VCaP (cell line): ENCODE data around the gene CCDC78.
"Not testable (repeated sequence)": the region's sequence is repeated elsewhere in the genome, so short reads cannot be mapped to it uniquely, and the experiment has no call there.

ENCODE experiments used
- H3K27ac ChIP-seq: fragments of 450-650 bp; 2 replicates; pipeline ENCODE4 v1.5.1; 2017
- TF ChIP-seq, protein P1 (sequence below): fragments of 450-650 bp; conservative IDR thresholded peaks from 2 replicates; pipeline ENCODE4 v1.5.1; 2017; ENCODE audit warnings: mild to moderate bottlenecking, moderate library complexity

Gene CCDC78

DNA sequence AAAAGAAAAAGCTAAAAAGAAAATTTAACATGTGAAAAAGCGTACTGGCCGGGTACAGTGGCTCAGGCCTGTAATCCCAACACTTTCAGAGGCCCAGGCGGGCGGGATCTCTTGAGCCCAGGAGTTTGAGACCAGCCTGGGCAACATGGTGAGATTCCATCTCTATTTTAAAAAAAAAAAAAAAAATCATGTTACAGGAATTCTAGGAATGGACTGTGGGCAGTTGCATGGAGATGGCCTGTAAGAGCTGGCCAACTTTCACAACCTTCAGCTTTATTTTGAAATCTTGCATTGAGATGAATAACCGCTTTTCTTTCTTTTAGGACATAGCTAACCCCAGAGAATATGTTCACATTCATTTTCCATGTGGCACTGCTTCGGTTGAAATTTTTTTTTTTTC, 22.8 kb upstream of the CCDC78 start:
- TF ChIP-seq, protein P1, sequence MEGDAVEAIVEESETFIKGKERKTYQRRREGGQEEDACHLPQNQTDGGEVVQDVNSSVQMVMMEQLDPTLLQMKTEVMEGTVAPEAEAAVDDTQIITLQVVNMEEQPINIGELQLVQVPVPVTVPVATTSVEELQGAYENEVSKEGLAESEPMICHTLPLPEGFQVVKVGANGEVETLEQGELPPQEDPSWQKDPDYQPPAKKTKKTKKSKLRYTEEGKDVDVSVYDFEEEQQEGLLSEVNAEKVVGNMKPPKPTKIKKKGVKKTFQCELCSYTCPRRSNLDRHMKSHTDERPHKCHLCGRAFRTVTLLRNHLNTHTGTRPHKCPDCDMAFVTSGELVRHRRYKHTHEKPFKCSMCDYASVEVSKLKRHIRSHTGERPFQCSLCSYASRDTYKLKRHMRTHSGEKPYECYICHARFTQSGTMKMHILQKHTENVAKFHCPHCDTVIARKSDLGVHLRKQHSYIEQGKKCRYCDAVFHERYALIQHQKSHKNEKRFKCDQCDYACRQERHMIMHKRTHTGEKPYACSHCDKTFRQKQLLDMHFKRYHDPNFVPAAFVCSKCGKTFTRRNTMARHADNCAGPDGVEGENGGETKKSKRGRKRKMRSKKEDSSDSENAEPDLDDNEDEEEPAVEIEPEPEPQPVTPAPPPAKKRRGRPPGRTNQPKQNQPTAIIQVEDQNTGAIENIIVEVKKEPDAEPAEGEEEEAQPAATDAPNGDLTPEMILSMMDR, result no peak

DNA sequence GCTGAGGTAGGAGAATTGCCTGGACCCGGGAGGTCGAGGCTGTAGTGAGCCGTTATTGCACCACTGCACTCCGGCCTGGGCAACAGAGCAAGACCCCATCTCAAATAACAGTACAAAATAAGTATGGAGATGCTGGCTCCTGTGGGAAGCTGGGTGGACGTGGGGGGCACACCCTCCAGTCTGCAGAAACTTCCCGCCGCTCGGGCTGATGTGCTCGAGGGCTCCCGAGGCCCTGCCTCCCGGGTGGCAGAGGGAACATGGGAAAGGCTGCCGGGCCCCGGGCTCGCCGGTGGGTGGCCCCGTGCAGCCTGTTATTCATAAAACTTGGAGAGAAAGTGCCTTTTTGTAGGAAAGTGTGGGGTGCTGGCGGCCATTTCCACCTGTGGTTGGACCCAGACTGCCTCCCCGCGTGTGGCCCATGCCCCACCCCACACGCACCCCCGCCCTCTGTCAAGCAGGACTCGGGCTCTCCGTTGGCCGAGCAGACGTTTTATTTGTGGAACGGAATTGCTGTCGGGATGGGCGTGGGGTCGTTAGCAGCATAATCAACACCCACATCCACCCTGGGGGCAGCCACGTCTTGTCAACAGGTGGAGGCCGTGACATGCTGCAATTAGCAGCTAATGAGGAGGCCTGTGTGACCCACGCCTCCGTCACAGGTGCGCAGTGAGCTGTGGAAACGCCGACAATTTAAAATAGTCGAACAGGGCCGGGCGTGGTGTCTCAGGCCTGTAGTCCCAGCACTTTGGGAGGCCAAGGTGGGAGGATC, 21.9 kb upstream of the CCDC78 start:
- TF ChIP-seq, protein P1, result no peak

More for the DNA sequence above, 22.8 kb upstream of the CCDC78 start:
- no peak overlapping the region for H3K27ac ChIP-seq

DNA sequence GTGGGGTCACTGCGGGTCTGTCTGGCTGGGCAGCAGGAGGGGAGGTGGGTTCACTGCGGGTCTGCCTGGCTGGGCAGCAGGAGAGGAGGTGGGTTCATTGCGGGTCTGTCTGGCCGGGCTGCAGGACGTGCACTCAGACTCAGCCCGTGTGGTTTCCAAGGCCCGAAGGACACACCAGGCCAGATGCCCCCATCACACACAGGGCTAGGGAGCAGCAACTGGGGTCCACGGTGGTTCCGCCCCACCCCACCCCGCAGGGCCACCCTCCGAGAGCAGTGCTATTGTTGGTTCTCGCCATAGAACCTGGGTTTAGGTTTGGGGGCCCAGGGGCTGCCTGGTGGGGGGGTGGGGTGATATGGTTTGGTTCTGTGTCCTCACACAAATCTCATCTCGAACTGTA, 20.4 kb upstream of the CCDC78 start:
- no peak overlapping the region for H3K27ac ChIP-seq
- TF ChIP-seq, protein P1, result no peak

More for the DNA sequence above, 21.9 kb upstream of the CCDC78 start:
- H3K27ac ChIP-seq, result no peak overlapping the region

DNA sequence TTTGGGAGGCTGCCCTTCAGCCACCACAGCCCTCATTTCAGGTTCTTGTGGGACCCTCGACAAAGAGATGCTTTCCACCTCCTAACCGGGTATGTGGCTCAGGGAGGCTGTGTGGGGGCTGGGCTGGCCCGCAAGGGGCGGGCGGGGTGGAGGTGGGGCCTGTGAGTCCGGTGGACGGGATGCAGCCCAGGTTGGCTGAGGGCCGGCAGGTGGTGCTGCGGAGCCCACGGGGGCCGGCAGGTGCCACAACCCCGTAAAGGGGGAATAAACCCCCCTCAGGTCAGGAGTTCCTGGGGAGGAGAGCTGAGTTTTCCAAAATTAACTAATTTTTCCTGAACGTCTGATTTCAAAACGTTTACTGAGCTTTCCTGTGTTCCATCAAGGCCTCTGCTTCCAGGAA, 19.5 kb upstream of the CCDC78 start:
- TF ChIP-seq, protein P1, result peak; percentile 18; the same call in 1 of the 2 replicates

DNA sequence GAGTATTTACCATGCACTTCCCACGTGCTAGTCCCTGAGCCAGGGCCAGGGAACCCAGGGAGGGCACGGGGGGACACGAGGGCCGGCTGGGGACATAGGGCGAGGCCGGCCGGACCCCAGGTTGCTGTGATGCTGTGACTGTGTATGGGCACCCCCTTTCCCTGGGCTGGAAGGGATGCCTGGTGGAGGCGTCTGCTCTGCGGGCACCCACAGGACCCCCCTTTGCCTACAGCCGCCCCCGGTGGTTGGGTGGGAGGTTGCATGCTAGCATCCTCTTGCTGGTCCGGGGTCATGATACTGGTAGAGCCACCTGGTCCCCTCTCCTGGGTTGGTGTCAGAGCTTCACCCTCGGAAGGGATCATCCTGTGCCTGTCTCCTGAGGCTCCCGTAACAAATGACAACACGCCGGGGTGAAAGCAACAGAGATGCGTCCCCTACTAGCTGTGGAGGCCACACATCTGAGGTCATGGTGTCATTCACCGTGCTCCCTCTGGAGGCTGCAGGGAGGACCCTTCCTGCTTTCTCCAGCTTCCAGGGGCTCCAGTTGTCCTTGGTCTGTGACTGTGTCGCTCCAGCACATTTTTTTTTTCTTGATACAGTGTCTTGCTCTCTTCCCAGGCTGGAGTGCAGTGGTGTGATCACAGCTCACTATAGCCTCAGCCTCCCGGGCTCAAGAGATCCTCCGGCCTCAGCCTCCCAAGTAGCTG, 17.7 kb upstream of the CCDC78 start:
- TF ChIP-seq, protein P1, result no peak
- H3K27ac ChIP-seq, result no peak overlapping the region

More for the DNA sequence above, 19.5 kb upstream of the CCDC78 start:
- no peak overlapping the region for H3K27ac ChIP-seq

DNA sequence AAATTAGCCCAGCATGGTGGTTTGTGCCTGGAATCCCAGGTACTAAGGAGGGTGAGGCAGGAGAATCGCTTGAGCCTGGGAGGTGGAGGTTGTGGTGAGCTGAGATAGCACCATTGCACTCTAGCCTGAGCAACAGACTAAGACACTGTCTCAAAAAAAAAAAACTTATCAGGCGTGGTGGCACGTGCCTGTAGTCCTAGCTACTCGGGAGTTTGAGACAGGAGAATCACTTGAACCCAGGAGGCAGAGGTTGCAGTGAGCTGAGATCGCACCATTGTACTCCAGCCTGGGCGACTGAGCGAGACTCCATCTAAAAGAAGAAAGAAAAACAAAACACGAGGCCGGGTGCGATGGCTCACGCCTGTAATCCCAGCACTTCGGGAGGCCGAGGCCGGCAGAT, 16.7 kb upstream of the CCDC78 start:
- H3K27ac ChIP-seq, result not testable (repeated sequence)

DNA sequence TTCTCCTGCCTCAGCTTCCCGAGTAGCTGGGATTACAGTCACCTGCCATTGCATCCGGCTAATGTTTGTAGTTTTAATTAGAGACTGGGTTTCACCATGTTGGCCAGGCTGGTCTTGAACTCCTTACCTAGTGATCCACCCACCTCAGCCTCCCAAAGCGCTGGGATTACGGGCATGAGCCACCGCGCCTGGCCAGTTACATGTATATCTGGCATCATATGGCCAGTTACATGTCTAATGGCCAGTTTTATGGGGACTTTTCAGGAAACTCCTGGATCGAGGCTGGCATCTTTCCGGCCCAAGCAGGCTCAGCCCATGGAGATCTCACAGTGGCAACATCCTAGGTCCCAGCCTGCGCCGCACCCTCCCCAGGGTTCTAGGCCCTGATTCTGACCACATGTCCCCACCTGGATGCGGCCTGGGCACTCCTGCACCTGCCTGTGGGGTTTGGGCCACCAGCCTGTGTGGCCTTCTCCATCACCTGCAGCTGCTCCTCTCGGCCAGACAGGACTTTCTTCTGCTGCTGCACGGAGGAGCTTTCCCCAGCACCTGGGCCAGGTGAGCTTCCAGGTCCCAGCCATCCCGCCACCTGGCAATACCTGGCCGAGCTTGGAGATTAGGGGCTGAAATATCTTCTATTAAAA, 15.9 kb upstream of the CCDC78 start:
- TF ChIP-seq, protein P1, result no peak
- peak overlapping the region; percentile 82 for H3K27ac ChIP-seq
